H1 (cell line): ENCODE results near the gene RFX3. TPM values are rescaled to one million over a fixed set of nuclear protein-coding genes. Genes with fewer than 3 reads are reported as not detected.
A peak's percentile ranks its signal among the peaks of the same experiment; 100 is the strongest.

Experiments
- CTCF ChIA-PET: fragments of 300-600 bp; sonication (Branson Sonifier 250); formaldehyde crosslinking; loops from one replicate; lab custom pipeline; 2021; ENCODE audit not compliant: partially characterized antibody; lab: Charles Lee
- POLR2A ChIA-PET: fragments of 300-600 bp; sonication (Branson Sonifier 250); formaldehyde crosslinking; loops from one replicate; lab custom pipeline; 2021; ENCODE audit warnings: inconsistent platforms; ENCODE audit not compliant: partially characterized antibody; lab: Charles Lee
- DNase-seq, 2 experiments: peaks; one replicate each; pipeline versions ENCODE4 v3.0.0 to v3.0.0-alpha.2; 2010 to 2022; ENCODE audit warnings: low spot score in 2 of 2, low read depth in 1 of 2, mixed read lengths in 1 of 2
- FAIRE-seq: peaks from 2 replicates; lab custom pipeline; 2011; peaks lifted over from hg19 to GRCh38; lab: Jason Lieb, UNC
- H2AFZ ChIP-seq: 2 replicates; pipeline ENCODE4 v1.8.1; 2012; ENCODE audit warnings: low read length, inconsistent platforms
- H2AK5ac ChIP-seq: 2 replicates; pipeline ENCODE4 v1.6.1; 2013; ENCODE audit warnings: low read depth, low read length
- H2BK120ac ChIP-seq: replicated peaks from 2 replicates; pipeline ENCODE3; 2013; ENCODE audit warnings: low read depth, low read length, inconsistent platforms
- H2BK12ac ChIP-seq: 2 replicates; pipeline ENCODE4 v1.6.1; 2013; ENCODE audit warnings: low read depth, low read length
- H2BK15ac ChIP-seq: 2 replicates; pipeline ENCODE4 v1.6.1; 2013; ENCODE audit warnings: low read length
- H2BK20ac ChIP-seq: 2 replicates; pipeline ENCODE4 v1.6.1; 2013; ENCODE audit warnings: low read length
- H2BK5ac ChIP-seq: 2 replicates; pipeline ENCODE4 v1.6.1; 2013; ENCODE audit warnings: low read depth, low read length
- H3K14ac ChIP-seq: 2 replicates; pipeline ENCODE4 v1.6.1; 2013; ENCODE audit warnings: inconsistent platforms; ENCODE audit not compliant: insufficient read length
- H3K18ac ChIP-seq: 2 replicates; pipeline ENCODE4 v1.6.1; 2013; ENCODE audit warnings: low read length; ENCODE audit errors: extremely low read depth
- H3K23ac ChIP-seq: 2 replicates; pipeline ENCODE4 v1.6.1; 2013; ENCODE audit warnings: inconsistent platforms; ENCODE audit not compliant: insufficient read length
- H3K23me2 ChIP-seq: 2 replicates; pipeline ENCODE4 v1.6.1; 2013; ENCODE audit warnings: low read depth, low read length
- H3K27ac ChIP-seq: 2 replicates; pipeline ENCODE4 v1.6.1; 2011; ENCODE audit warnings: low read depth, low read length, inconsistent platforms
- H3K27me3 ChIP-seq, 4 experiments: replicated peaks in 1 of 4; 1 replicate in 1 of 4; 2 replicates in 3 of 4; pipeline versions ENCODE4 v1.6.1 to v1.8.1; 2011 to 2013; ENCODE audit warnings: low read length in 3 of 4, mild to moderate bottlenecking in 3 of 4, inconsistent platforms in 2 of 4, mixed read lengths in 2 of 4, moderate library complexity in 1 of 4; ENCODE audit not compliant: control insufficient read depth in 3 of 4, insufficient read depth in 3 of 4; ENCODE audit errors: extremely low read depth in 1 of 4
- H3K36me3 ChIP-seq, 4 experiments: 2 replicates each; pipeline versions ENCODE4 v1.6.1 to v1.8.1; 2011 to 2013; ENCODE audit warnings: mild to moderate bottlenecking in 4 of 4, low read length in 3 of 4, moderate library complexity in 2 of 4, control low read depth in 1 of 4, inconsistent platforms in 1 of 4; ENCODE audit not compliant: insufficient read depth in 4 of 4, control insufficient read depth in 2 of 4
- H3K4ac ChIP-seq: replicated peaks from 2 replicates; pipeline ENCODE3; 2013; ENCODE audit warnings: low read length, low read depth, mixed read lengths, inconsistent platforms; ENCODE audit not compliant: insufficient read length
- H3K4me1 ChIP-seq, 4 experiments: replicated peaks in 1 of 4; 1 replicate in 1 of 4; 2 replicates in 3 of 4; pipeline versions ENCODE4 v1.6.1 to v1.8.1; 2011 to 2013; ENCODE audit warnings: low read length in 3 of 4, inconsistent platforms in 2 of 4, mixed read lengths in 1 of 4; ENCODE audit not compliant: insufficient read depth in 4 of 4, control insufficient read depth in 3 of 4
- H3K4me2 ChIP-seq, 2 experiments: 2 replicates each; pipeline versions ENCODE4 v1.6.1 to v1.8.1; 2011 to 2013; ENCODE audit warnings: low read depth in 2 of 2, low read length in 2 of 2, control low read depth in 1 of 2, inconsistent platforms in 1 of 2, mild to moderate bottlenecking in 1 of 2; ENCODE audit not compliant: insufficient read depth in 1 of 2
- H3K4me3 ChIP-seq, 4 experiments: fragments of 200-600, 300-600 bp in 1 of 4; sonication (generic), shearing (Covaris generic), sonication (Bioruptor Twin) in 1 of 4; 2 replicates each; pipeline versions ENCODE4 v1.5.1 to v1.8.1; 2011 to 2016; ENCODE audit warnings: low read length in 4 of 4, low read depth in 3 of 4, control low read depth in 2 of 4, inconsistent platforms in 2 of 4, mild to moderate bottlenecking in 2 of 4, mixed read lengths in 1 of 4, moderate library complexity in 1 of 4; ENCODE audit not compliant: insufficient read depth in 2 of 4; ENCODE audit errors: extremely low read depth in 1 of 4
- H3K56ac ChIP-seq: replicated peaks from 2 replicates; pipeline ENCODE3; 2013; ENCODE audit warnings: low read depth, mild to moderate bottlenecking, mixed read lengths, low read length, inconsistent platforms; ENCODE audit not compliant: insufficient read length
- H3K79me1 ChIP-seq: 2 replicates; pipeline ENCODE4 v1.6.1; 2013; ENCODE audit warnings: low read depth, low read length, control low read depth
- H3K79me2 ChIP-seq, 2 experiments: 2 replicates each; pipeline versions ENCODE4 v1.6.1 to v1.8.1; 2012 to 2013; ENCODE audit warnings: low read length in 2 of 2, mild to moderate bottlenecking in 2 of 2, inconsistent platforms in 1 of 2; ENCODE audit not compliant: insufficient read depth in 2 of 2, control insufficient read depth in 1 of 2
- H3K9ac ChIP-seq, 4 experiments: replicated peaks in 1 of 4; 1 replicate in 1 of 4; 2 replicates in 3 of 4; pipeline versions ENCODE4 v1.6.1 to v1.8.1; 2011 to 2013; ENCODE audit warnings: low read depth in 3 of 4, low read length in 3 of 4, control low read depth in 2 of 4, mild to moderate bottlenecking in 2 of 4, moderate library complexity in 2 of 4, inconsistent platforms in 1 of 4; ENCODE audit errors: extremely low read depth in 1 of 4
- H3K9me3 ChIP-seq, 2 experiments: 2 replicates each; pipeline versions ENCODE4 v1.6.1 to v1.8.1; 2012 to 2013; ENCODE audit warnings: mild to moderate bottlenecking in 2 of 2, moderate library complexity in 2 of 2, control low read depth in 1 of 2, inconsistent platforms in 1 of 2, low read depth in 1 of 2, low read length in 1 of 2, mixed read lengths in 1 of 2; ENCODE audit not compliant: insufficient read depth in 2 of 2
- H4K20me1 ChIP-seq, 2 experiments: replicated peaks in 1 of 2; 2 replicates each; pipeline versions ENCODE3 to v1.8.1; 2011 to 2013; ENCODE audit warnings: inconsistent platforms in 2 of 2, low read length in 2 of 2, mild to moderate bottlenecking in 1 of 2; ENCODE audit not compliant: insufficient read depth in 2 of 2, control insufficient read depth in 1 of 2
- H4K5ac ChIP-seq: 2 replicates; pipeline ENCODE4 v1.6.1; 2013; ENCODE audit warnings: low read length, low read depth, mixed read lengths, inconsistent platforms; ENCODE audit not compliant: insufficient read length
- H4K8ac ChIP-seq: 2 replicates; pipeline ENCODE4 v1.8.0; 2013; ENCODE audit warnings: mild to moderate bottlenecking, moderate library complexity, low read length, inconsistent platforms; ENCODE audit not compliant: insufficient read depth; ENCODE audit errors: extremely low read depth
- H4K91ac ChIP-seq: replicated peaks from 2 replicates; pipeline ENCODE3; 2013; ENCODE audit warnings: low read length, mixed read lengths, inconsistent platforms; ENCODE audit not compliant: insufficient read length
- CBX5 ChIP-seq: fragments of 300-800, 300-1000 bp; sonication (generic); IDR thresholded peaks from 2 replicates; pipeline ENCODE4 v1.7.1; 2016; ENCODE audit warnings: antibody characterized with exemption, low read length, low read depth
- CHD2 ChIP-seq: IDR thresholded peaks from 2 replicates; pipeline ENCODE4 v1.6.1; 2012; ENCODE audit warnings: low read length, improper control_type of control experiment
- EP300 ChIP-seq, 2 experiments: IDR thresholded peaks; 1 replicate in 1 of 2; 2 replicates in 1 of 2; pipeline ENCODE4 v1.6.1; 2011 to 2012; ENCODE audit warnings: low read depth in 2 of 2, low read length in 2 of 2, mild to moderate bottlenecking in 2 of 2, borderline replicate concordance in 1 of 2, inconsistent platforms in 1 of 2, moderate library complexity in 1 of 2
- JUND ChIP-seq: IDR thresholded peaks from 2 replicates; pipeline ENCODE4 v1.6.1; 2011; ENCODE audit warnings: mild to moderate bottlenecking, improper control_type of control experiment, low read length
- NRF1 ChIP-seq: IDR thresholded peaks from 2 replicates; pipeline ENCODE4 v1.6.1; 2011; ENCODE audit warnings: mild to moderate bottlenecking, low read depth, low read length, improper control_type of control experiment
- SAP30 ChIP-seq: fragments of 300-600 bp; sonication (generic); IDR thresholded peaks from 2 replicates; pipeline ENCODE4 v1.7.1; 2012; ENCODE audit warnings: low read length, moderate library complexity, mild to moderate bottlenecking, inconsistent platforms; ENCODE audit not compliant: insufficient read depth, insufficient replicate concordance
- SIN3A ChIP-seq, 2 experiments: IDR thresholded peaks in 1 of 2; conservative IDR thresholded peaks in 1 of 2; 2 replicates each; pipeline ENCODE4 v1.6.1; 2011 to 2012; ENCODE audit warnings: low read length in 2 of 2, improper control_type of control experiment in 1 of 2, low read depth in 1 of 2, mild to moderate bottlenecking in 1 of 2
- SP2 ChIP-seq: IDR thresholded peaks from 2 replicates; pipeline ENCODE4 v1.6.1; 2012; ENCODE audit warnings: mild to moderate bottlenecking, low read length, inconsistent platforms
- SRF ChIP-seq: IDR thresholded peaks from 2 replicates; pipeline ENCODE4 v1.6.1; 2011; ENCODE audit warnings: mild to moderate bottlenecking, low read depth, low read length, moderate library complexity
- TAF7 ChIP-seq: optimal IDR thresholded peaks from 2 replicates; pipeline ENCODE3; 2011; ENCODE audit warnings: low read depth, mild to moderate bottlenecking, inconsistent platforms, low read length, moderate library complexity, borderline replicate concordance
- whole genome bisulfite sequencing, 2 experiments: shearing (Covaris generic) in 1 of 2; methylation state at CpG; one replicate each; pipeline versions ENCODE4 v1.1.6 to v1.1.7; 2013 to 2015; ENCODE audit warnings: low lambda C conversion rate in 2 of 2, mixed read lengths in 2 of 2, inconsistent platforms in 1 of 2, low coverage in 1 of 2, missing lambda C conversion rate in 1 of 2; ENCODE audit not compliant: insufficient replicate concordance in 2 of 2, insufficient coverage in 1 of 2, insufficient read length in 1 of 2; ENCODE audit errors: extremely low coverage in 1 of 2, missing lambda C conversion rate in 1 of 2; 5-methylcytosine and 5-hydroxymethylcytosine counted together
- long read RNA-seq, 2 experiments: library from RNA in 1 of 2; library from capped mRNA in 1 of 2; stranded (forward); transcript quantifications; one replicate each; pipeline ENCODE4 v2.0.0, GENCODE V29; 2021; ENCODE audit warnings: inconsistent platforms in 1 of 2
- polyA minus RNA-seq, 3 experiments: library from RNA; depleted of rRNA, polyadenylated mRNA; stranded (reverse); fragments of >200 nt; gene quantifications; 1 replicate in 2 of 3; 2 replicates in 1 of 3; pipeline ENCODE4 v1.2.3, GENCODE V29; 2011
- polyA plus RNA-seq, 7 experiments: library from polyadenylated mRNA; depleted of rRNA in 3 of 7; stranded (reverse) in 5 of 7; unstranded in 2 of 7; fragments of >200 nt in 5 of 7; fragments of 200-250 nt in 2 of 7; gene quantifications; 1 replicate in 5 of 7; 2 replicates in 1 of 7; 4 replicates in 1 of 7; pipeline versions ENCODE4 v1.2.1 to v1.2.3, GENCODE V29; 2011 to 2013; ENCODE audit warnings: missing spikeins in 2 of 7, mixed read lengths in 2 of 7
- total RNA-seq: library from RNA; stranded (reverse); fragmentation: NEBNext Ultra II Directional; extraction: Animal tissue kit (Norgen Biotek cat#: 25700); gene quantifications from 2 replicates; pipeline ENCODE4 v1.2.1, GENCODE V29; 2021

The RFX3 gene
- total RNA-seq (19.6 and 22.6 TPM in 2 replicates), polyA plus RNA-seq (2011; rRNA removed) (4.0 and 4.9 TPM in 2 replicates), polyA minus RNA-seq (2011; rRNA and poly(A)+ RNA removed) (126 and 131 TPM in 2 replicates)
- polyA plus RNA-seq (2011; cell fraction: cytosol; rRNA removed) = 6.9 TPM
- polyA plus RNA-seq (2011; cell fraction: nucleus; rRNA removed) = 29.8 TPM
- 4.1 to 9.0 TPM (median 6.4 TPM) in 4 replicates for polyA plus RNA-seq (2012, experiment 1 of 2)
- 0.31 TPM for polyA plus RNA-seq (2012, experiment 2 of 2)
- polyA plus RNA-seq (2013, experiment 1 of 2) = 4.1 TPM
- polyA plus RNA-seq (2013, experiment 2 of 2) = 3.4 TPM
- 17.4 TPM for polyA minus RNA-seq (2011; cell fraction: cytosol; rRNA and poly(A)+ RNA removed)
- polyA minus RNA-seq (2011; cell fraction: nucleus; rRNA and poly(A)+ RNA removed) = 149 TPM
- long read RNA-seq, experiment 1, full-length matches to known transcripts = 1 of 11 reads
- long read RNA-seq, experiment 1, partial matches to known transcripts = 1 of 11 reads
- long read RNA-seq, experiment 1, other reads (novel, unspliced or antisense) = 9 of 11 reads
- long read RNA-seq, experiment 2, partial matches to known transcripts = 0 of 5 reads
- long read RNA-seq, experiment 2, other reads (novel, unspliced or antisense) = 5 of 5 reads

DNA sequence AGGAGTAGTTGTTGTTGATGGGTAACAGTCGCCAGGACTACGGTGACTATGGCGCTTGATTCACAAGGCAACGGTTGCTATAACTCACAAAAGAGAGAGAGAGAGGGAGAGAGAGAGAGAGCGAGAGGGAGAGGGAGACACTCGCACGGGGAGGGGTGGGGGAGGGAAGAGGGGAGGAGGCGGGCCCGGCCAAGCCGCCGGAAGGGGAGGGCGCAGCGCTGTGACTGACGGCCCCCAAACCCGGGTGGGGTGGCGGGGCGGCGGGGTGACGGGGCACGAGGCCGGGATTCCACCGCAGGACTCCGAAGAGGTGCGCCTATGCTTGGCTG is at the start of gene RFX3:
Gene RFX3, minus strand, starts transcription at position 166 of the 329 bp plus-strand sequence. CDS start 130,413 bp downstream, outside the sequence.
- Histone ChIP-seq H3K27ac (peak within 1 kb of the TSS; percentile 100), H3K79me2 (peaks cover 0 to 80% of the 10 kb centered on the region in 2 experiments; a peak in 3 of 4 replicates), H2BK20ac (peak within 1 kb of the TSS; percentile 66; the same call in 1 of the 2 replicates), H2AFZ (peak within 1 kb of the TSS; percentile 79), H2BK15ac (peak within 1 kb of the TSS; percentile 75), H2BK12ac (peak within 1 kb of the TSS; percentile 99), H3K4me3 (peak within 1 kb of the TSS; percentile 78 to 97 (median 92)), H2AK5ac (peak within 1 kb of the TSS; percentile 94; the same call in 1 of the 2 replicates), H4K8ac (peak within 1 kb of the TSS; percentile 100), H3K56ac (peak within 1 kb of the TSS; percentile 100), H3K79me1 (peaks cover 2% of the 10 kb centered on the region; the same call in 1 of the 2 replicates), H4K5ac (peak within 1 kb of the TSS; percentile 100), H2BK5ac (peak within 1 kb of the TSS; percentile 100), H3K4ac (peak within 1 kb of the TSS; percentile 100), H3K36me3 (peaks cover 0 to 3% (median 1%) of the 10 kb centered on the region in 4 experiments; a peak in 2 of 8 replicates), H3K9me3 (no peaks in the 10 kb centered on the region), H3K9ac (peak within 1 kb of the TSS; percentile 92 to 100 (median 99)), H4K20me1 (peaks cover 0 to 2% of the 10 kb centered on the region in 2 experiments), H3K4me2 (peak within 1 kb of the TSS; percentile 85 to 94), H3K14ac (peak within 1 kb of the TSS; percentile 25), H3K4me1 (peaks cover 0 to 8% (median 3%) of the 10 kb centered on the region in 4 experiments; a peak in 3 of 7 replicates), H2BK120ac (peak within 1 kb of the TSS; percentile 50), H3K27me3 (no peaks in the 10 kb centered on the region), H3K23ac (no peak within 1 kb of the TSS), H4K91ac (peak within 1 kb of the TSS; percentile 100), H3K18ac (peak within 1 kb of the TSS; percentile 99), H3K23me2 (peaks cover 14% of the 10 kb centered on the region)
- POLR2A ChIA-PET = interaction anchor here (0.6 to 3.9 kb wide), 10 partner anchors 9 to 682 kb away, joined by 3 to 32 read pairs (median 4); partner anchors contain the start of gene PUM3
- no peak for FAIRE-seq
- WGBS, 2 experiments = no CpG with 5 or more reads among the region's 24 CpGs
- CTCF ChIA-PET = no interaction called here
- DNase-seq = peak in 1 of 2 experiments; percentile 74
- TF ChIP-seq SP2 = no peak
- TF ChIP-seq CBX5 = no peak
- TF ChIP-seq JUND = peak; percentile 91
- TF ChIP-seq CHD2 = peak; percentile 63
- TF ChIP-seq TAF7 = peak; percentile 45
- TF ChIP-seq NRF1 = no peak
- TF ChIP-seq EP300 (IDR thresholded peaks at IDR 0.05; ENCODE audit: borderline replicate concordance in 1 of 2, low read depth in 2 of 2, low read length in 2 of 2) = peak in 1 of 2 experiments; percentile 82; a peak in 1 of 3 replicates
- no peak for TF ChIP-seq SRF
- TF ChIP-seq SIN3A (conservative IDR thresholded peaks at IDR 0.05 in 1 of 2, IDR thresholded peaks at IDR 0.05 in 1 of 2; ENCODE audit: low read depth in 1 of 2, low read length in 2 of 2) = peak; percentile 95 to 98
- no peak for TF ChIP-seq SAP30
